Activated naive CD4-positive, alpha-beta T cell treated with anti-CD3 and anti-CD28 coated beads, Interleukin-2, amount 50 U/mL, for 24 hours (primary cell): Measurements from ENCODE around the gene SLC39A10.
A peak's percentile ranks its signal among the peaks of the same experiment; 100 is the strongest.
"Not testable (repeated sequence)": the region's sequence is repeated elsewhere in the genome, so short reads cannot be mapped to it uniquely, and the experiment has no call there.

Experiments used
- H3K27ac Mint-ChIP-seq: one replicate; pipeline ENCODE4 v1.8.0; 2021; ENCODE audit warnings: mild to moderate bottlenecking, mixed read lengths
- H3K27me3 Mint-ChIP-seq: one replicate; pipeline ENCODE4 v1.8.0; 2021; ENCODE audit warnings: mixed read lengths
- H3K36me3 Mint-ChIP-seq: one replicate; pipeline ENCODE4 v1.8.0; 2021; ENCODE audit warnings: mixed read lengths
- H3K4me1 Mint-ChIP-seq: one replicate; pipeline ENCODE4 v1.8.0; 2021; ENCODE audit warnings: mixed read lengths
- H3K4me3 Mint-ChIP-seq: one replicate; pipeline ENCODE4 v1.8.0; 2021; ENCODE audit warnings: mild to moderate bottlenecking, mixed read lengths
- H3K9me3 Mint-ChIP-seq: one replicate; pipeline ENCODE4 v1.8.0; 2021; ENCODE audit warnings: mixed read lengths

Gene SLC39A10

GRCh38 chr2:195639238-195639858 is 17.7 kb upstream of the SLC39A10 start:
- Mint-ChIP-seq H3K36me3 (peaks cover 3% of the 10 kb centered on the region), H3K4me1 (peaks cover 9% of the 10 kb centered on the region), H3K9me3 (no peaks in the 10 kb centered on the region), H3K27ac (no peak overlapping the region), H3K27me3 (no peaks in the 10 kb centered on the region), H3K4me3 (no peak overlapping the region)

- H3K4me3 Mint-ChIP-seq: no peak overlapping the region
- H3K9me3 Mint-ChIP-seq: no peaks in the 10 kb centered on the region
- H3K27me3 Mint-ChIP-seq: no peaks in the 10 kb centered on the region
- H3K27ac Mint-ChIP-seq: no peak overlapping the region
- H3K4me1 Mint-ChIP-seq: peaks cover 8% of the 10 kb centered on the region
- H3K36me3 Mint-ChIP-seq: peaks cover 3% of the 10 kb centered on the region
These were observed 17.1 kb upstream of the SLC39A10 start for GRCh38 chr2:195639959-195640358.

GRCh38 chr2:195642027-195642678 is 14.9 kb upstream of the SLC39A10 start:
- Mint-ChIP-seq H3K9me3 (no peaks in the 10 kb centered on the region), H3K27me3 (no peaks in the 10 kb centered on the region), H3K36me3 (peaks cover 3% of the 10 kb centered on the region), H3K4me3 (no peak overlapping the region), H3K4me1 (peaks cover 12% of the 10 kb centered on the region), H3K27ac (no peak overlapping the region)

GRCh38 chr2:195642679-195643068 is 14.4 kb upstream of the SLC39A10 start:
- Mint-ChIP-seq H3K4me3 (no peak overlapping the region), H3K9me3 (no peaks in the 10 kb centered on the region), H3K27me3 (no peaks in the 10 kb centered on the region), H3K27ac (no peak overlapping the region), H3K36me3 (peaks cover 2% of the 10 kb centered on the region), H3K4me1 (peaks cover 11% of the 10 kb centered on the region)

- H3K27me3 Mint-ChIP-seq, H3K36me3 Mint-ChIP-seq, H3K4me3 Mint-ChIP-seq, H3K27ac Mint-ChIP-seq, H3K9me3 Mint-ChIP-seq: not testable (repeated sequence)
- H3K4me1 Mint-ChIP-seq: peaks cover 20% of the 10 kb centered on the region
These were observed 12.3 kb upstream of the SLC39A10 start for GRCh38 chr2:195644708-195645107.

GRCh38 chr2:195645413-195645812 is 11.6 kb upstream of the SLC39A10 start:
- peaks cover 25% of the 10 kb centered on the region for H3K4me1 Mint-ChIP-seq
- H3K4me3 Mint-ChIP-seq: no peak overlapping the region
- H3K9me3 Mint-ChIP-seq: no peaks in the 10 kb centered on the region
- H3K36me3 Mint-ChIP-seq: no peaks in the 10 kb centered on the region
- H3K27ac Mint-ChIP-seq: no peak overlapping the region
- H3K27me3 Mint-ChIP-seq: no peaks in the 10 kb centered on the region

GRCh38 chr2:195646424-195646823 is 10.6 kb upstream of the SLC39A10 start:
- H3K27ac Mint-ChIP-seq: no peak overlapping the region
- H3K27me3 Mint-ChIP-seq: no peaks in the 10 kb centered on the region
- H3K36me3 Mint-ChIP-seq: no peaks in the 10 kb centered on the region
- H3K4me3 Mint-ChIP-seq: no peak overlapping the region
- no peaks in the 10 kb centered on the region for H3K9me3 Mint-ChIP-seq
- H3K4me1 Mint-ChIP-seq: peaks cover 25% of the 10 kb centered on the region

- H3K27me3 Mint-ChIP-seq: no peaks in the 10 kb centered on the region
These were observed 9.7 kb upstream of the SLC39A10 start for GRCh38 chr2:195647302-195647701.

GRCh38 chr2:195648370-195648769 is 8.7 kb upstream of the SLC39A10 start:
- Mint-ChIP-seq H3K4me1 (peaks cover 20% of the 10 kb centered on the region), H3K27ac (peak overlapping the region; percentile 39), H3K4me3 (peak overlapping the region; percentile 65)
- H3K36me3 Mint-ChIP-seq, H3K27me3 Mint-ChIP-seq, H3K9me3 Mint-ChIP-seq: not testable (repeated sequence)

More at GRCh38 chr2:195647302-195647701, 9.7 kb upstream of the SLC39A10 start:
- Mint-ChIP-seq H3K9me3 (no peaks in the 10 kb centered on the region), H3K27ac (no peak overlapping the region), H3K4me1 (peaks cover 25% of the 10 kb centered on the region), H3K36me3 (no peaks in the 10 kb centered on the region), H3K4me3 (no peak overlapping the region)

GRCh38 chr2:195648787-195649186 is 8.2 kb upstream of the SLC39A10 start:
- H3K27ac Mint-ChIP-seq: peak overlapping the region; percentile 39
- no peaks in the 10 kb centered on the region for H3K9me3 Mint-ChIP-seq
- H3K4me1 Mint-ChIP-seq: peaks cover 20% of the 10 kb centered on the region
- H3K36me3 Mint-ChIP-seq: no peaks in the 10 kb centered on the region
- no peaks in the 10 kb centered on the region for H3K27me3 Mint-ChIP-seq
- peak overlapping the region; percentile 65 for H3K4me3 Mint-ChIP-seq

GRCh38 chr2:195649629-195650190 is 7.3 kb upstream of the SLC39A10 start:
- peaks cover 20% of the 10 kb centered on the region for H3K4me1 Mint-ChIP-seq
- no peaks in the 10 kb centered on the region for H3K36me3 Mint-ChIP-seq
- H3K4me3 Mint-ChIP-seq: no peak overlapping the region
- H3K27ac Mint-ChIP-seq: no peak overlapping the region
- H3K9me3 Mint-ChIP-seq: no peaks in the 10 kb centered on the region
- no peaks in the 10 kb centered on the region for H3K27me3 Mint-ChIP-seq

GRCh38 chr2:195651046-195651445 is 6.0 kb upstream of the SLC39A10 start:
- no peaks in the 10 kb centered on the region for H3K9me3 Mint-ChIP-seq
- H3K27me3 Mint-ChIP-seq: no peaks in the 10 kb centered on the region
- H3K27ac Mint-ChIP-seq: no peak overlapping the region
- H3K4me3 Mint-ChIP-seq: no peak overlapping the region
- peaks cover 18% of the 10 kb centered on the region for H3K4me1 Mint-ChIP-seq
- no peaks in the 10 kb centered on the region for H3K36me3 Mint-ChIP-seq

- H3K27ac Mint-ChIP-seq: peak overlapping the region; percentile 30
- no peaks in the 10 kb centered on the region for H3K36me3 Mint-ChIP-seq
- H3K4me3 Mint-ChIP-seq: no peak overlapping the region
- H3K4me1 Mint-ChIP-seq: peaks cover 23% of the 10 kb centered on the region
- no peaks in the 10 kb centered on the region for H3K9me3 Mint-ChIP-seq
- no peaks in the 10 kb centered on the region for H3K27me3 Mint-ChIP-seq
These were observed 4.1 kb upstream of the SLC39A10 start for GRCh38 chr2:195652911-195653310.

- no peaks in the 10 kb centered on the region for H3K27me3 Mint-ChIP-seq
- peak overlapping the region; percentile 93 for H3K4me3 Mint-ChIP-seq
- peaks cover 27% of the 10 kb centered on the region for H3K4me1 Mint-ChIP-seq
- peaks cover 4% of the 10 kb centered on the region for H3K36me3 Mint-ChIP-seq
- H3K27ac Mint-ChIP-seq: peak overlapping the region; percentile 100
- H3K9me3 Mint-ChIP-seq: no peaks in the 10 kb centered on the region
These were observed 716 bp upstream of the SLC39A10 start for GRCh38 chr2:195656161-195656858.

GRCh38 chr2:195657634-195658540 is 861 bp downstream of the SLC39A10 start:
- Mint-ChIP-seq H3K4me1 (peaks cover 40% of the 10 kb centered on the region), H3K36me3 (peaks cover 4% of the 10 kb centered on the region), H3K27me3 (no peaks in the 10 kb centered on the region), H3K9me3 (no peaks in the 10 kb centered on the region), H3K4me3 (peak overlapping the region; percentile 93), H3K27ac (peak overlapping the region; percentile 100)
